COR-L47 (cell line): Measurements from ENCODE around the gene NASP.

Experiments
- DNase-seq: peaks from one replicate; lab custom pipeline; 2025; lab: John Stamatoyannopoulos, UW

NASP gene

GRCh38 chr1:45583666-45584350, at the start of gene NASP:
TSS of gene NASP (plus strand) at chr1:45584041. CDS start at chr1:45584147, 106 bp downstream.
- DNase-seq = peak; percentile 51

GRCh38 chr1:45535988-45536766, 47.7 kb upstream of the NASP start:
- no peak for DNase-seq

GRCh38 chr1:45536886-45537285, 47.0 kb upstream of the NASP start:
- no peak for DNase-seq

- no peak for DNase-seq
Measured at GRCh38 chr1:45541193-45541592, 42.6 kb upstream of the NASP start.

- no peak for DNase-seq
Measured at GRCh38 chr1:45542591-45542990, 41.2 kb upstream of the NASP start.

GRCh38 chr1:45543581-45544417, 40.0 kb upstream of the NASP start:
- no peak for DNase-seq

- no peak for DNase-seq
Measured at GRCh38 chr1:45544530-45544929, 39.3 kb upstream of the NASP start.

GRCh38 chr1:45545019-45545493, 38.8 kb upstream of the NASP start:
- no peak for DNase-seq

- no peak for DNase-seq
Measured at GRCh38 chr1:45545553-45546310, 38.1 kb upstream of the NASP start.

GRCh38 chr1:45550401-45551351, 33.2 kb upstream of the NASP start, which contains the start of gene AKR1A1:
TSS of gene AKR1A1 (plus strand) at chr1:45550826. CDS start at chr1:45561795, 10,969 bp downstream.
- DNase-seq = peak; percentile 77

- no peak for DNase-seq
Measured at GRCh38 chr1:45551684-45552083, 32.2 kb upstream of the NASP start.

- DNase-seq = peak; percentile 58
Measured at GRCh38 chr1:45552331-45552730, 31.5 kb upstream of the NASP start.

GRCh38 chr1:45554198-45554597, 29.6 kb upstream of the NASP start:
- no peak for DNase-seq

GRCh38 chr1:45557422-45557944, 26.4 kb upstream of the NASP start:
- DNase-seq = peak; percentile 41

GRCh38 chr1:45563843-45564242, 20.0 kb upstream of the NASP start:
- DNase-seq = no peak

GRCh38 chr1:45566722-45567121, 17.1 kb upstream of the NASP start:
- DNase-seq = no peak

- DNase-seq = no peak
Measured at GRCh38 chr1:45567911-45568310, 15.9 kb upstream of the NASP start.

GRCh38 chr1:45568421-45568820, 15.4 kb upstream of the NASP start:
- DNase-seq = no peak

- DNase-seq = no peak
Measured at GRCh38 chr1:45569571-45569961, 14.3 kb upstream of the NASP start.

- DNase-seq = no peak
Measured at GRCh38 chr1:45569962-45570581, 13.8 kb upstream of the NASP start.
